NCI-H446 (cell line): ENCODE measurements around the gene GLRX2.

Experiments used
- DNase-seq, 2 experiments: peaks; one replicate each; lab custom pipeline; 2025; lab: John Stamatoyannopoulos, UW

GLRX2 gene

GRCh38 chr1:193111641-193112090 lies 6.5 kb upstream of the GLRX2 start:
- no peak for DNase-seq

- DNase-seq, result no peak
These were observed 5.7 kb upstream of the GLRX2 start for GRCh38 chr1:193110864-193111263.

GRCh38 chr1:193110246-193110645 lies 5.0 kb upstream of the GLRX2 start:
- no peak for DNase-seq

- DNase-seq, result no peak
These were observed 4.4 kb upstream of the GLRX2 start for GRCh38 chr1:193109619-193110018.

- no peak for DNase-seq
These were observed 3.3 kb upstream of the GLRX2 start for GRCh38 chr1:193108471-193108870.

- DNase-seq, result no peak
These were observed 585 bp upstream of the GLRX2 start for GRCh38 chr1:193105821-193106177.

GRCh38 chr1:193104502-193104906 lies 710 bp downstream of the GLRX2 start:
- DNase-seq, result no peak

- DNase-seq, result no peak
These were observed 1.3 kb downstream of the GLRX2 start for GRCh38 chr1:193103759-193104501.

- DNase-seq, result no peak
These were observed 2.6 kb downstream of the GLRX2 start for GRCh38 chr1:193102662-193103061.

- DNase-seq, result no peak
These were observed 11.1 kb downstream of the GLRX2 start for GRCh38 chr1:193094112-193094511.

- DNase-seq, result no peak
These were observed 14.3 kb downstream of the GLRX2 start for GRCh38 chr1:193090865-193091264.

GRCh38 chr1:193087893-193088292 lies 17.3 kb downstream of the GLRX2 start:
- no peak for DNase-seq

- no peak for DNase-seq
These were observed 18.9 kb downstream of the GLRX2 start for GRCh38 chr1:193086342-193086741.

- DNase-seq, result no peak
These were observed 20.0 kb downstream of the GLRX2 start for GRCh38 chr1:193085263-193085662.

- no peak for DNase-seq
These were observed 21.7 kb downstream of the GLRX2 start for GRCh38 chr1:193083365-193084088.

GRCh38 chr1:193079187-193079586 lies 26.0 kb downstream of the GLRX2 start:
- no peak for DNase-seq

- DNase-seq, result no peak
These were observed 27.2 kb downstream of the GLRX2 start for GRCh38 chr1:193077991-193078390.

GRCh38 chr1:193070942-193071341 lies 34.3 kb downstream of the GLRX2 start:
- DNase-seq, result no peak

GRCh38 chr1:193070386-193070753 lies 34.8 kb downstream of the GLRX2 start:
- no peak for DNase-seq

- DNase-seq, result peak in 1 of 2 experiments; percentile 51
These were observed 35.3 kb downstream of the GLRX2 start for GRCh38 chr1:193069748-193070385.

GRCh38 chr1:193068013-193068412 lies 37.2 kb downstream of the GLRX2 start:
- DNase-seq, result no peak

GRCh38 chr1:193066606-193067005 lies 38.6 kb downstream of the GLRX2 start:
- no peak for DNase-seq

- no peak for DNase-seq
These were observed 39.3 kb downstream of the GLRX2 start for GRCh38 chr1:193065954-193066353.
